Mesothelial cell of epicardium (in vitro differentiated cells): ENCODE data around the gene FOXP1. TPM values are rescaled to one million over a fixed set of nuclear protein-coding genes. Genes with fewer than 3 reads are reported as not detected.
A peak's percentile ranks its signal among the peaks of the same experiment; 100 is the strongest.

Experiments
- DNase-seq, 2 experiments: peaks; one replicate each; pipeline ENCODE4 v3.0.0; 2021; ENCODE audit warnings: low spot score in 2 of 2; ENCODE audit not compliant: unreplicated experiment in 2 of 2
- H3K27ac Mint-ChIP-seq: 2 replicates; pipeline ENCODE4 v1.8.0; 2021; ENCODE audit warnings: mixed read lengths
- H3K27me3 Mint-ChIP-seq: 2 replicates; pipeline ENCODE4 v1.8.0; 2021; ENCODE audit warnings: low read depth, mixed read lengths
- H3K36me3 Mint-ChIP-seq: 2 replicates; pipeline ENCODE4 v1.8.0; 2021; ENCODE audit warnings: mixed read lengths
- H3K4me1 Mint-ChIP-seq: 2 replicates; pipeline ENCODE4 v1.8.0; 2021; ENCODE audit warnings: mixed read lengths
- H3K4me3 Mint-ChIP-seq: 2 replicates; pipeline ENCODE4 v1.8.0; 2021; ENCODE audit warnings: mild to moderate bottlenecking, moderate library complexity, mixed read lengths
- H3K9me3 Mint-ChIP-seq: 2 replicates; pipeline ENCODE4 v1.8.0; 2021; ENCODE audit warnings: mixed read lengths
- total RNA-seq: library from RNA; stranded (reverse); gene quantifications from 3 replicates; pipeline ENCODE4 v1.2.1, GENCODE V29; 2021
- TF ChIP-seq, protein P1 (sequence below): fragments of 200-600 bp; sonication (generic); IDR thresholded peaks from one replicate; pipeline ENCODE4 v1.5.0; 2021; ENCODE audit warnings: antibody characterized with exemption; ENCODE audit not compliant: unreplicated experiment

Gene FOXP1
- total RNA-seq, 1 donor from 2014 or later: 187 TPM

DNA sequence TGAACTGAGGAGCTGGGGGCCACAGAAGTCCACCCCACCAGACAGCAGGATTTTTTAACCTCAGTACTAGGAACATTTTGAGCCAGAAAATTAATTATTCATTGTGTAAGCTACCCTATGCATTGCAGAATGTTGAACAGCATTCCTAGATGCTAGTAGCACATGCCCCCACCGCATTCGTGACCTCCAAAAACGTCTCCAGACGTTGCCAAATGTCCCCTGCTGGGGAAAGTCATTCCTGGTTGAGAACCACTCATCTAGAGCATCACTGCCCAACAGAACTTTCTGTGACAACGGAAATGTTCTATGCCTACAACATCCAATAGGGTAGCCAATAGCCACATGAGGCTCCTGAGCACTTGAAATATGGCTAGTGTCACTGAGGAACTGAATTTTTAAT, 333.5 kb downstream of the FOXP1 start:
- Mint-ChIP-seq H3K4me1 (peaks cover 53% of the 10 kb centered on the region), H3K27ac (no peak overlapping the region), H3K9me3 (peaks cover 8% of the 10 kb centered on the region), H3K4me3 (no peak overlapping the region), H3K36me3 (no peaks in the 10 kb centered on the region), H3K27me3 (no peaks in the 10 kb centered on the region)
- TF ChIP-seq, protein P1, sequence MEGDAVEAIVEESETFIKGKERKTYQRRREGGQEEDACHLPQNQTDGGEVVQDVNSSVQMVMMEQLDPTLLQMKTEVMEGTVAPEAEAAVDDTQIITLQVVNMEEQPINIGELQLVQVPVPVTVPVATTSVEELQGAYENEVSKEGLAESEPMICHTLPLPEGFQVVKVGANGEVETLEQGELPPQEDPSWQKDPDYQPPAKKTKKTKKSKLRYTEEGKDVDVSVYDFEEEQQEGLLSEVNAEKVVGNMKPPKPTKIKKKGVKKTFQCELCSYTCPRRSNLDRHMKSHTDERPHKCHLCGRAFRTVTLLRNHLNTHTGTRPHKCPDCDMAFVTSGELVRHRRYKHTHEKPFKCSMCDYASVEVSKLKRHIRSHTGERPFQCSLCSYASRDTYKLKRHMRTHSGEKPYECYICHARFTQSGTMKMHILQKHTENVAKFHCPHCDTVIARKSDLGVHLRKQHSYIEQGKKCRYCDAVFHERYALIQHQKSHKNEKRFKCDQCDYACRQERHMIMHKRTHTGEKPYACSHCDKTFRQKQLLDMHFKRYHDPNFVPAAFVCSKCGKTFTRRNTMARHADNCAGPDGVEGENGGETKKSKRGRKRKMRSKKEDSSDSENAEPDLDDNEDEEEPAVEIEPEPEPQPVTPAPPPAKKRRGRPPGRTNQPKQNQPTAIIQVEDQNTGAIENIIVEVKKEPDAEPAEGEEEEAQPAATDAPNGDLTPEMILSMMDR: no peak
- DNase-seq: no peak

DNA sequence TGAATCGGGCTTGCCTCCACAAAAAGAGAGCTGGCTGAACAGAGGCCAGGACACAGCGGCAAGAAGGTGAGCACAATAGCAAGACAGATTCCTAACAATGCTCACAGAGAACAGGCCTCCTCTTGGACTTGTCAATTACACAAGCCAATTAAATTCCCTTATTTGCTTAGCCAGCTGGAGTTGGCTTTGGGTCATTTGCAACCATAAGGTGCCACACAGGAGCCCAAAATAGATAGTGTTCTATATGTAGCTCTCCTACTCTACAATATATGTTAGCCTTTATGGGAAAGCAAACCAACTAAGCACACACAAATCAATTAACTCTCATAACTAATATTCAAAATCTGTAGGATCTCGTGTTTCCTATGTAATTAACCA, 335.6 kb downstream of the FOXP1 start:
- TF ChIP-seq, protein P1: no peak
- Mint-ChIP-seq H3K4me1 (peaks cover 61% of the 10 kb centered on the region), H3K4me3 (no peak overlapping the region), H3K27ac (peak overlapping the region; percentile 91), H3K9me3 (peaks cover 8% of the 10 kb centered on the region), H3K36me3 (no peaks in the 10 kb centered on the region), H3K27me3 (no peaks in the 10 kb centered on the region)
- no peak for DNase-seq

DNA sequence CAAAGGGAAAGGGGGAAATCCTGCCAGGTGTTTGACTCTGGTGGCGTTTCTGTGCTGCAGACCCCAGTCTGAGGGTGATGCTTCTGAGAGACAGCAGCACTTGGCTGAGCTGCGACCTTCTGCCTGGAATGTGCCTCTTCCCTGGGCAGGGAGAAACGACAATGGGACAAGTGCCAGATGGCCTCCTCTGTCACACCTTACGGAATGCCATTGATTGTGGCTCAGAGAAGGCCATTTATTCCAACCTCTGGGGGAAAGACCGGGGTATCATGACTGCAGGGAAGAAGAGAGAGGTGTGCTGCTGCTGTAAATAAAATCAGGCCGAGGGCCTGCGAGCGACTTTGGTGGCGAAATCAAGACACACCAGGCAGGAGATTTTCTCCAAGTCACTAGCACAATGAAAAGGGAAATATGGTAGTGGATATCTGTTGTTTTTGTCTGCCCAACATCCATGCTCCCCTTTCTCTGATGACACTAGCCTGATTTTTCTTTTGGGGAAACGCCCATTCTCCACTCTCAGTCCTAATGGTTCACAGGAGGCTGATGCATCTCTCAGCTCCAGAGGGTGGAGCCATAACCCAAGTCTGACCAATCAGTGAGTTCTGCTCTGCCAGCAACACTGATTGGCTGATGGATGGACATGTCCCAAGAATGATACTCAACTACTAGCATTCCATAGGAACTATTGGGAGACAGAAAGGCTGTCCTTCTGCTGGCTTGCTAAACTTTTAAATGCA, 336.1 kb downstream of the FOXP1 start:
- TF ChIP-seq, protein P1: no peak
- H3K27me3 Mint-ChIP-seq: no peaks in the 10 kb centered on the region
- DNase-seq: peak in 1 of 2 experiments; percentile 46
- H3K36me3 Mint-ChIP-seq: no peaks in the 10 kb centered on the region
- H3K27ac Mint-ChIP-seq: peak overlapping the region; percentile 91
- no peak overlapping the region for H3K4me3 Mint-ChIP-seq
- peaks cover 8% of the 10 kb centered on the region for H3K9me3 Mint-ChIP-seq
- H3K4me1 Mint-ChIP-seq: peaks cover 67% of the 10 kb centered on the region

DNA sequence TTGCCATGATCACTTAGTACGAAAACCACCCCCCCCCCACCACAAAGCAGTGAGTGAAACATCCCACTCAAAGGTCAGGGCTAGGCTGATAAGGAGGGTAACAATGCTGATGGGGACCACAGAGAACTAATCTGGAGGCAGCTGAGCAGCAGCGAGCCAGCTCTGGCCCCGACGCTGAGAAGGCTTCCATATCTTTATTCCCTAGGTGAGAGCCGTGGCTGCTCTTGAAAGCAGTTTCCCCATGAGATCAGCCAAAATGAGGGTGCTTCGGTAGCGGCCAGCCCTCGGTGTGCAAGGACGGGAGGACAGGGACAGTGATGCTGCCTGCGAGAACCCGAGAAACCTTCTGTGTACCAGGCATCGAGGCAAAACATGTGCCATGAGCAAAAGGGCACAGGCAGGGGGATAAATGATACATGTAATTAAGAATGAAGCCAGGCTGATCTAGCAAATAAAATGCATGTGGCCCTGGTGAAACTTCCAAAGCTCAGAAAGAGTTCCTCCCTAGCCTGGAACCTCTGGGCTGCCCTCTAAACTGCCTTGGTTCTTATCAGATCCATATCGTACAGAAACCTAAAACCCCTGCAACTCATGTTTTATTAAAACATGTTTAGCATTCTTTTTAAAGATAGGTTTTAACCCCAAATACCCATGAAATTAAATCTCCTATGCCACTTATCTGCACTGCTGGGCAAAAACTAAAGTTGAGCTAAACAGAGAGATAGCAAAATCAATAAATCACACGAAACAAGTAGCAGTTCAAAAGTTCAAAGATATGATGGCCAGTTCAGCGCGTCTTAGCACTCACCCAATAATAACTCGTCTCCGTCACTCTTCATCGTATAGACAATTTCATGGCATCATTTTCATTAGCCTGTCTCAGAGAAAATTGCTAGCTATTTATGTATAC, 337.3 kb downstream of the FOXP1 start:
- peak overlapping the region; percentile 91 for H3K27ac Mint-ChIP-seq

DNA sequence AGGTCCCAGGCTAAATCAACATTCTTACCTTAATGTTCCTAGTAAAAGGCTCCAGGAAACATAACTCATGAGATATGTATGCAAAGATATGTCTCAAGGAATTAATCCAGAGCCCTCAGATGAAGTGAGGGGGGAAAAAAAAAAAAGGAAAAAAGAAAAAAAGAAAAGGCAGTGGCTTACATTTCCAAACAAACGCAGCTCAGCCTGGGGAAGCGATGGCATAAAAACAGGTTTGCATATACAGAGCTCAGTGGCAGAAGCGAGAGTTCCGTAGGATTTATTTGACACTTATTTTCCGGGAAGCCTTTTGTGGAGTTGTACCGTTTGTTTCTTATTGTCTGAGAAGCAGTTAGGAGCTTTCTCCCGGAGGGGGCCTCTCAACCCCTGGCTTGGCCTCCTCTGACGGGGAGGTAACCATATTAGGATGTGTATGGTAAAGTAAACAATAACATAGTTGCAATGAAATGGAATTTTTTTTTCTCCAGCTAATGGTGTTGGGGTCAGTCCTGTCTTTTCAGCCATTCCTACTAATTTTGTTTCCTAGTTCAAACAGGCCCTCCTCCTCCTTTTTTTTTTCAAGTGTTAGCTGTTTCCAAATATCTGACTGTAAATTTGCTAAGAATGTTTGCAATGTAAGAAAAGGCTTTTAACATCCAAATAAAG, 338.6 kb downstream of the FOXP1 start:
- Mint-ChIP-seq H3K4me3 (peak overlapping the region; percentile 50), H3K36me3 (peaks cover 3% of the 10 kb centered on the region), H3K9me3 (no peaks in the 10 kb centered on the region), H3K27me3 (no peaks in the 10 kb centered on the region), H3K4me1 (peaks cover 75% of the 10 kb centered on the region), H3K27ac (peak overlapping the region; percentile 79)
- DNase-seq: no peak
- TF ChIP-seq, protein P1: no peak

More for the DNA sequence above, 337.3 kb downstream of the FOXP1 start:
- TF ChIP-seq, protein P1: no peak
- DNase-seq: no peak
- Mint-ChIP-seq H3K27me3 (no peaks in the 10 kb centered on the region), H3K4me3 (peak overlapping the region; percentile 22), H3K36me3 (no peaks in the 10 kb centered on the region), H3K4me1 (peaks cover 72% of the 10 kb centered on the region), H3K9me3 (no peaks in the 10 kb centered on the region)
